Right lobe of liver (tissue), 4 donors: ENCODE measurements around the gene MACROD1.

Experiments used
- CTCF ChIP-seq, 4 donors: fragments of 200-600 bp in 3 of 4; fragments of 450-650 bp in 1 of 4; IDR thresholded peaks; one replicate each; pipeline versions ENCODE4 v1.5.1 to v1.8.0; 2016 to 2022; ENCODE audit warnings: antibody characterized with exemption in 4 of 4, mild to moderate bottlenecking in 2 of 4
- POLR2A ChIP-seq: fragments of 450-650 bp; IDR thresholded peaks from one replicate; pipeline ENCODE4 v1.6.1; 2017; ENCODE audit warnings: antibody characterized with exemption, mild to moderate bottlenecking
- donor health status: DM: no; HTN: no; CAD: no.
- donor health status: DM: no; HTN: no; CAD: no.
- donor health status: DM: no; HTN: yes; CAD: no.

- TF ChIP-seq CTCF (IDR thresholded peaks at IDR 0.05) (no peak), POLR2A (no peak)
Observed at GRCh38 chr11:64053699-64054098, 112.2 kb downstream of the MACROD1 start.
